ENCODE data around the gene CAP1. TPM values are rescaled to one million over a fixed set of nuclear protein-coding genes. Genes with fewer than 3 reads are reported as not detected.
A peak's percentile ranks its signal among the peaks of the same experiment; 100 is the strongest.
"Not testable (repeated sequence)": the region's sequence is repeated elsewhere in the genome, so short reads cannot be mapped to it uniquely, and the experiment has no call there.

The CAP1 gene
- total and polyA plus RNA-seq, 10 of the 15 experiments (the other 5 are each of a cell fraction or from before 2014, with no cell fraction given), result 360 to 500 (median 431) TPM

DNA sequence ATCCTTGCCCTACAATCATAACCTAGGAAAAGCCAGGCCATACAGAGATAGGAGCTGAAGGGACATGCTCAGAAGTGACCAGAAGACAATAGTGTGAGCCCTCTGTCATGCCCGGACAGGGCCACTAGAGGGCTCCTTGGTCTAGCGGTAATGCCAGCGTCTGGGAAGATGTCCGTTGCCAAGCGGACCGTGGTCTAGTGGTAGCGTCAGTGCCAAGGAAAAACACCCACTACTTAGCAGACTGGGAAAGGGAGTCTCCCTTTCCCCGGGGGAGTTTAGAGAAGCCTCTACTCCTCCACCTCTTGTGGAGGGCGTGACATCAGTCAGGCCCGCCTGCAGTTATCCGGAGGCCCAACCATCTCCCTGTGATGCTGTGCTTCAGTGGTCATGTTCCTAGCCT, 44.2 kb downstream of the CAP1 start:
- H3K27me3 ChIP-seq (replicated peaks in 1 of 2; ENCODE audit: control insufficient read depth in 2 of 2, insufficient read depth in 2 of 2, low read length in 1 of 2); H3K4me2 ChIP-seq (ENCODE audit: control insufficient read depth, insufficient read depth); BruUV-seq (replicated peaks); H3K9me3 ChIP-seq (replicated peaks; ENCODE audit: control insufficient read depth, insufficient read depth, low read length); ATAC-seq; H3K27ac ChIP-seq (ENCODE audit: control insufficient read depth, insufficient read depth); H3K36me3 ChIP-seq (ENCODE audit: control insufficient read depth in 2 of 2, insufficient read depth in 2 of 2, low read length in 1 of 2); H4K20me1 ChIP-seq (ENCODE audit: control insufficient read depth, insufficient read depth); H3K4me3 ChIP-seq; H3K79me2 ChIP-seq (ENCODE audit: control insufficient read depth, insufficient read depth, low read length); POLR2A ChIA-PET; DNase-seq (ENCODE audit: low read depth, low spot score); H3K9ac ChIP-seq (ENCODE audit: control insufficient read depth, insufficient read depth, low read length); H3K4me1 ChIP-seq (ENCODE audit: control insufficient read depth, insufficient read depth, low read length): not testable (repeated sequence)
- peak; percentile 81 for FAIRE-seq
- peak; percentile 62 for TF ChIP-seq RAD21 (IDR thresholded peaks at IDR 0.05; ENCODE audit: insufficient read depth, low read depth, low read length)
- TF ChIP-seq, protein P1, sequence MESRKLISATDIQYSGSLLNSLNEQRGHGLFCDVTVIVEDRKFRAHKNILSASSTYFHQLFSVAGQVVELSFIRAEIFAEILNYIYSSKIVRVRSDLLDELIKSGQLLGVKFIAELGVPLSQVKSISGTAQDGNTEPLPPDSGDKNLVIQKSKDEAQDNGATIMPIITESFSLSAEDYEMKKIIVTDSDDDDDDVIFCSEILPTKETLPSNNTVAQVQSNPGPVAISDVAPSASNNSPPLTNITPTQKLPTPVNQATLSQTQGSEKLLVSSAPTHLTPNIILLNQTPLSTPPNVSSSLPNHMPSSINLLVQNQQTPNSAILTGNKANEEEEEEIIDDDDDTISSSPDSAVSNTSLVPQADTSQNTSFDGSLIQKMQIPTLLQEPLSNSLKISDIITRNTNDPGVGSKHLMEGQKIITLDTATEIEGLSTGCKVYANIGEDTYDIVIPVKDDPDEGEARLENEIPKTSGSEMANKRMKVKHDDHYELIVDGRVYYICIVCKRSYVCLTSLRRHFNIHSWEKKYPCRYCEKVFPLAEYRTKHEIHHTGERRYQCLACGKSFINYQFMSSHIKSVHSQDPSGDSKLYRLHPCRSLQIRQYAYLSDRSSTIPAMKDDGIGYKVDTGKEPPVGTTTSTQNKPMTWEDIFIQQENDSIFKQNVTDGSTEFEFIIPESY (IDR thresholded peaks at IDR 0.05), result peak; percentile 42; the same call in 1 of the 2 replicates
- TF ChIP-seq YY1 (IDR thresholded peaks at IDR 0.05; ENCODE audit: low read depth, low read length), result peak; percentile 28; the same call in 1 of the 2 replicates
- TF ChIP-seq IKZF2 (IDR thresholded peaks at IDR 0.05), result peak in 1 of 2 experiments; percentile 35; a peak in 1 of 4 replicates
- peak; percentile 44; the same call in 1 of the 2 replicates for TF ChIP-seq SMC3 (IDR thresholded peaks at IDR 0.05; ENCODE audit: borderline replicate concordance, low read length)
- TF ChIP-seq, protein P2, sequence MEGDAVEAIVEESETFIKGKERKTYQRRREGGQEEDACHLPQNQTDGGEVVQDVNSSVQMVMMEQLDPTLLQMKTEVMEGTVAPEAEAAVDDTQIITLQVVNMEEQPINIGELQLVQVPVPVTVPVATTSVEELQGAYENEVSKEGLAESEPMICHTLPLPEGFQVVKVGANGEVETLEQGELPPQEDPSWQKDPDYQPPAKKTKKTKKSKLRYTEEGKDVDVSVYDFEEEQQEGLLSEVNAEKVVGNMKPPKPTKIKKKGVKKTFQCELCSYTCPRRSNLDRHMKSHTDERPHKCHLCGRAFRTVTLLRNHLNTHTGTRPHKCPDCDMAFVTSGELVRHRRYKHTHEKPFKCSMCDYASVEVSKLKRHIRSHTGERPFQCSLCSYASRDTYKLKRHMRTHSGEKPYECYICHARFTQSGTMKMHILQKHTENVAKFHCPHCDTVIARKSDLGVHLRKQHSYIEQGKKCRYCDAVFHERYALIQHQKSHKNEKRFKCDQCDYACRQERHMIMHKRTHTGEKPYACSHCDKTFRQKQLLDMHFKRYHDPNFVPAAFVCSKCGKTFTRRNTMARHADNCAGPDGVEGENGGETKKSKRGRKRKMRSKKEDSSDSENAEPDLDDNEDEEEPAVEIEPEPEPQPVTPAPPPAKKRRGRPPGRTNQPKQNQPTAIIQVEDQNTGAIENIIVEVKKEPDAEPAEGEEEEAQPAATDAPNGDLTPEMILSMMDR (IDR thresholded peaks at IDR 0.05 in 2 of 3, conservative IDR thresholded peaks at IDR 0.05 in 1 of 3; ENCODE audit: control insufficient read depth in 2 of 3, extremely low read depth in 1 of 3, insufficient read depth in 1 of 3, low read depth in 3 of 3, low read length in 3 of 3), result peak; percentile 45 to 74 (median 72)
- ChIA-PET CTCF (interaction anchor here (0.7 to 20.0 kb wide), 20 partner anchors 10 to 415 kb away, joined by 3 to 271 read pairs (median 4); no protein-coding TSS in a partner anchor), RAD21 (ENCODE audit: unreplicated experiment) (interaction anchor here (1.0 to 5.0 kb wide), 5 partner anchors 59 to 302 kb away, joined by 3 to 33 read pairs (median 6); no protein-coding TSS in a partner anchor), SMC1A (ENCODE audit: uncharacterized antibody, unreplicated experiment) (interaction anchor here (0.8 to 5.0 kb wide), 10 partner anchors 8 to 320 kb away, joined by 3 to 37 read pairs (median 6); partner anchors contain the start of gene CAP1)
- WGBS (ENCODE audit: insufficient coverage, insufficient replicate concordance, low lambda C conversion rate, missing lambda C conversion rate), result 31% methylated on average over 11 of the region's 11 CpGs
- peak overlapping the region; percentile 37 for H2AFZ ChIP-seq (ENCODE audit: control insufficient read depth, low read depth, low read length)
- in situ Hi-C loops (cut with MboI), result loop anchor here (5.0 kb wide), 2 partner anchors 253 to 318 kb away; no protein-coding TSS in a partner anchor
- intact Hi-C loops (cut with micrococcal nuclease; ENCODE audit: unreplicated experiment), result loop anchor here (1.0 kb wide), 1 partner anchor 254 kb away; no protein-coding TSS in a partner anchor
